HG02870 (cell line): ENCODE data around the gene MICAL3.

Source experiments
- ATAC-seq: cut with Tn5 transposase; IDR thresholded peaks from one replicate; pipeline ENCODE4 v1.9.1; 2021; ENCODE audit warnings: mild to moderate bottlenecking, moderate library complexity; ENCODE audit not compliant: unreplicated experiment

The MICAL3 gene

GRCh38 chr22:17978027-17978426 is 46.3 kb downstream of the MICAL3 start:
- ATAC-seq, result no peak

GRCh38 chr22:17977371-17977770 is 47.0 kb downstream of the MICAL3 start:
- no peak for ATAC-seq

- ATAC-seq, result no peak
These were observed 48.2 kb downstream of the MICAL3 start for GRCh38 chr22:17976121-17976520.

GRCh38 chr22:17974703-17975372 is 49.5 kb downstream of the MICAL3 start:
- peak; percentile 72 for ATAC-seq

GRCh38 chr22:17974087-17974486 is 50.3 kb downstream of the MICAL3 start:
- no peak for ATAC-seq

- no peak for ATAC-seq
These were observed 51.1 kb downstream of the MICAL3 start for GRCh38 chr22:17973217-17973616.

GRCh38 chr22:17972385-17973191 is 51.8 kb downstream of the MICAL3 start:
- no peak for ATAC-seq

GRCh38 chr22:17971711-17972110 is 52.6 kb downstream of the MICAL3 start:
- no peak for ATAC-seq

GRCh38 chr22:17970201-17970708 is 54.1 kb downstream of the MICAL3 start:
- ATAC-seq, result no peak

GRCh38 chr22:17969701-17970113 is 54.7 kb downstream of the MICAL3 start:
- no peak for ATAC-seq

- ATAC-seq, result no peak
These were observed 56.2 kb downstream of the MICAL3 start for GRCh38 chr22:17968126-17968525.

- ATAC-seq, result no peak
These were observed 58.0 kb downstream of the MICAL3 start for GRCh38 chr22:17966403-17966717.

- ATAC-seq, result no peak
These were observed 58.6 kb downstream of the MICAL3 start for GRCh38 chr22:17965538-17966402.

- ATAC-seq, result peak; percentile 93
These were observed 59.7 kb downstream of the MICAL3 start for GRCh38 chr22:17964643-17965042.

- ATAC-seq, result no peak
These were observed 60.2 kb downstream of the MICAL3 start for GRCh38 chr22:17964156-17964555.

GRCh38 chr22:17963015-17963414 is 61.3 kb downstream of the MICAL3 start:
- ATAC-seq, result no peak

GRCh38 chr22:17962168-17962567 is 62.2 kb downstream of the MICAL3 start:
- no peak for ATAC-seq

GRCh38 chr22:17961446-17961729 is 63.0 kb downstream of the MICAL3 start:
- no peak for ATAC-seq

GRCh38 chr22:17960695-17961445 is 63.5 kb downstream of the MICAL3 start:
- ATAC-seq, result no peak

GRCh38 chr22:17960011-17960410 is 64.3 kb downstream of the MICAL3 start:
- ATAC-seq, result no peak

- ATAC-seq, result no peak
These were observed 66.2 kb downstream of the MICAL3 start for GRCh38 chr22:17958166-17958565.
